Measurements from ENCODE around the gene CCNA2. TPM values are rescaled to one million over a fixed set of nuclear protein-coding genes. Genes with fewer than 3 reads are reported as not detected.

Gene CCNA2
- total and polyA plus RNA-seq, 8 donors = 2.0 to 14.2 (median 6.4) TPM; not detected in 1

GRCh38 chr4:121789960-121790829 lies 33.5 kb downstream of the CCNA2 start:
- H3K4me3 ChIP-seq = no peak overlapping the region
- H3K9me3 ChIP-seq = no peaks in the 10 kb centered on the region
- peaks cover 0 to 18% (median 0%) of the 10 kb centered on the region in 3 donors for H3K27me3 ChIP-seq
- intact Hi-C loops (cut with DNase I; ENCODE audit: low total_unique reads) = no loop called here
- no peak for DNase-seq
- no peak overlapping the region for H3K27ac ChIP-seq
- 65 to 78% (median 71%) methylated on average over 3 of the region's 3 CpGs for WGBS, 5 donors
- H3K4me1 ChIP-seq = peaks cover 0 to 4% (median 0%) of the 10 kb centered on the region in 4 donors
- no peaks in the 10 kb centered on the region for H3K36me3 ChIP-seq
- TF ChIP-seq, protein P1, sequence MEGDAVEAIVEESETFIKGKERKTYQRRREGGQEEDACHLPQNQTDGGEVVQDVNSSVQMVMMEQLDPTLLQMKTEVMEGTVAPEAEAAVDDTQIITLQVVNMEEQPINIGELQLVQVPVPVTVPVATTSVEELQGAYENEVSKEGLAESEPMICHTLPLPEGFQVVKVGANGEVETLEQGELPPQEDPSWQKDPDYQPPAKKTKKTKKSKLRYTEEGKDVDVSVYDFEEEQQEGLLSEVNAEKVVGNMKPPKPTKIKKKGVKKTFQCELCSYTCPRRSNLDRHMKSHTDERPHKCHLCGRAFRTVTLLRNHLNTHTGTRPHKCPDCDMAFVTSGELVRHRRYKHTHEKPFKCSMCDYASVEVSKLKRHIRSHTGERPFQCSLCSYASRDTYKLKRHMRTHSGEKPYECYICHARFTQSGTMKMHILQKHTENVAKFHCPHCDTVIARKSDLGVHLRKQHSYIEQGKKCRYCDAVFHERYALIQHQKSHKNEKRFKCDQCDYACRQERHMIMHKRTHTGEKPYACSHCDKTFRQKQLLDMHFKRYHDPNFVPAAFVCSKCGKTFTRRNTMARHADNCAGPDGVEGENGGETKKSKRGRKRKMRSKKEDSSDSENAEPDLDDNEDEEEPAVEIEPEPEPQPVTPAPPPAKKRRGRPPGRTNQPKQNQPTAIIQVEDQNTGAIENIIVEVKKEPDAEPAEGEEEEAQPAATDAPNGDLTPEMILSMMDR (IDR thresholded peaks at IDR 0.05) = no peak
- no peak for TF ChIP-seq POLR2A (IDR thresholded peaks at IDR 0.05)
- TF ChIP-seq POLR2AphosphoS5 (IDR thresholded peaks at IDR 0.05) = no peak
- TF ChIP-seq EP300 (IDR thresholded peaks at IDR 0.05) = no peak

GRCh38 chr4:121789455-121789854 lies 34.2 kb downstream of the CCNA2 start:
- no peak for DNase-seq
- 68 to 92% (median 79%) methylated on average over 1 of the region's 1 CpG for WGBS, 5 donors
- Histone ChIP-seq H3K36me3 (no peaks in the 10 kb centered on the region), H3K27ac (no peak overlapping the region), H3K4me3 (no peak overlapping the region), H3K4me1 (peaks cover 0 to 4% (median 0%) of the 10 kb centered on the region in 4 donors), H3K9me3 (peaks cover 0 to 6% (median 2%) of the 10 kb centered on the region in 4 donors), H3K27me3 (peaks cover 0 to 22% (median 0%) of the 10 kb centered on the region in 3 donors)
- TF ChIP-seq POLR2AphosphoS5 (IDR thresholded peaks at IDR 0.05) (no peak), EP300 (IDR thresholded peaks at IDR 0.05) (no peak), POLR2A (IDR thresholded peaks at IDR 0.05) (no peak)
- TF ChIP-seq, protein P1 (IDR thresholded peaks at IDR 0.05) = no peak
- intact Hi-C loops (cut with DNase I; ENCODE audit: low total_unique reads) = no loop called here

GRCh38 chr4:121788896-121789295 lies 34.8 kb downstream of the CCNA2 start:
- peaks cover 0 to 4% (median 0%) of the 10 kb centered on the region in 4 donors for H3K4me1 ChIP-seq
- intact Hi-C loops (cut with DNase I; ENCODE audit: low total_unique reads) = no loop called here
- H3K27ac ChIP-seq = no peak overlapping the region
- H3K4me3 ChIP-seq = no peak overlapping the region
- H3K36me3 ChIP-seq = no peaks in the 10 kb centered on the region
- peaks cover 0 to 22% (median 0%) of the 10 kb centered on the region in 3 donors for H3K27me3 ChIP-seq
- WGBS, 5 donors = 81 to 91% (median 85%) methylated on average over 2 of the region's 2 CpGs
- no peak for DNase-seq
- H3K9me3 ChIP-seq = peaks cover 0 to 10% (median 7%) of the 10 kb centered on the region in 4 donors
- TF ChIP-seq, protein P1 (IDR thresholded peaks at IDR 0.05) = no peak
- no peak for TF ChIP-seq EP300 (IDR thresholded peaks at IDR 0.05)
- TF ChIP-seq POLR2AphosphoS5 (IDR thresholded peaks at IDR 0.05) = no peak
- no peak for TF ChIP-seq POLR2A (IDR thresholded peaks at IDR 0.05)

DNA sequence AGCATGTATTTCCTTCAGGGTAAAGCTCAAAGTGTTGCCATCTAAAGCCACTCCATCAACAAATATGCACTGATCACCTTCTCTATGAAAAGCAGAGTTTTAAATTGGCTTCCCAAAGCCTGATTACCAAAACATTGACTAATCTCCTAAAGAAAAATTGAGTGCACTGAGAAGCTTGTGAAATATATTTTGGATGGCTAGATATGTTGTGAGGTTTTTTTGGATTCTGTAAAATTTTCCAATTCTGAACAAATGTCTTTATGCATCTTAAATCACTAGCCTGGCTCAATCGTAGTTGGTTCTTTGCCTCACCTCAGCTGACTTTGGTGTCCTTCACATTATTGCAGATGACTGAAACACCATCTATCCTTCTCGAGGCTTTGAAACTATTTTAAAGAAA lies 37.5 kb downstream of the CCNA2 start:
- no peak for TF ChIP-seq POLR2AphosphoS5 (IDR thresholded peaks at IDR 0.05)
- no peaks in the 10 kb centered on the region for H3K36me3 ChIP-seq
- peaks cover 0 to 10% (median 8%) of the 10 kb centered on the region in 4 donors for H3K9me3 ChIP-seq
- intact Hi-C loops (cut with DNase I; ENCODE audit: low total_unique reads) = no loop called here
- H3K27me3 ChIP-seq = peaks cover 0 to 16% (median 0%) of the 10 kb centered on the region in 3 donors
- 77 to 85% (median 83%) methylated on average over 2 of the region's 2 CpGs for WGBS, 5 donors
- DNase-seq = no peak
- H3K27ac ChIP-seq = no peak overlapping the region
- H3K4me1 ChIP-seq = peaks cover 0 to 4% (median 0%) of the 10 kb centered on the region in 4 donors
- no peak overlapping the region for H3K4me3 ChIP-seq
